Measurements from ENCODE around the gene DDX54. TPM values are rescaled to one million over a fixed set of nuclear protein-coding genes. Genes with fewer than 3 reads are reported as not detected.

The DDX54 gene
- total RNA-seq, 4 donors from 2014 or later = 42.4 to 67.0 (median 51.8) TPM

GRCh38 chr12:113196582-113196981 is 11.3 kb upstream of the DDX54 start:
- DNase-seq (ENCODE audit: low spot score) = no peak
- no peak for TF ChIP-seq CTCF (IDR thresholded peaks at IDR 0.05)
- ATAC-seq (ENCODE audit: low FRiP score) = no peak

- ATAC-seq (ENCODE audit: low FRiP score) = no peak
- no peak for TF ChIP-seq CTCF (IDR thresholded peaks at IDR 0.05)
- no peak for DNase-seq (ENCODE audit: low spot score)
Measured at GRCh38 chr12:113195598-113195997, 10.3 kb upstream of the DDX54 start.

- no peak for DNase-seq (ENCODE audit: low spot score)
- ATAC-seq (ENCODE audit: low FRiP score) = no peak
- TF ChIP-seq CTCF (IDR thresholded peaks at IDR 0.05) = no peak
Measured at GRCh38 chr12:113194971-113195391, 9.7 kb upstream of the DDX54 start.

- DNase-seq (ENCODE audit: low spot score) = no peak
- TF ChIP-seq CTCF (IDR thresholded peaks at IDR 0.05) = no peak
- no peak for ATAC-seq (ENCODE audit: low FRiP score)
Measured at GRCh38 chr12:113191227-113191626, 5.9 kb upstream of the DDX54 start.

GRCh38 chr12:113190761-113191160 is 5.5 kb upstream of the DDX54 start:
- no peak for TF ChIP-seq CTCF (IDR thresholded peaks at IDR 0.05)
- DNase-seq (ENCODE audit: low spot score) (no peak), ATAC-seq (ENCODE audit: low FRiP score) (no peak)

- no peak for TF ChIP-seq CTCF (IDR thresholded peaks at IDR 0.05)
- DNase-seq (ENCODE audit: low spot score) = no peak
- ATAC-seq (ENCODE audit: low FRiP score) = no peak
Measured at GRCh38 chr12:113189361-113189760, 4.1 kb upstream of the DDX54 start.

GRCh38 chr12:113186666-113187325 is 1.5 kb upstream of the DDX54 start:
- ATAC-seq (ENCODE audit: low FRiP score) = no peak
- no peak for DNase-seq (ENCODE audit: low spot score)
- no peak for TF ChIP-seq CTCF (IDR thresholded peaks at IDR 0.05)
